OCI-LY1 (cell line): ENCODE measurements around the gene UBR4.

Source experiments
- CTCF ChIP-seq: fragments of 200-600 bp; sonication (generic), shearing (Covaris generic); IDR thresholded peaks from 2 replicates; pipeline ENCODE4 v1.5.1; 2017; ENCODE audit warnings: mild to moderate bottlenecking, antibody characterized with exemption, low read length, moderate library complexity, mixed read lengths
- EZH2 ChIP-seq: fragments of 200-600 bp; sonication (generic), shearing (Covaris generic); IDR thresholded peaks from 2 replicates; pipeline ENCODE4 v1.8.0; 2017; ENCODE audit warnings: borderline replicate concordance, mixed run types, mild to moderate bottlenecking, antibody characterized with exemption, low read length, moderate library complexity, mixed read lengths

DNA sequence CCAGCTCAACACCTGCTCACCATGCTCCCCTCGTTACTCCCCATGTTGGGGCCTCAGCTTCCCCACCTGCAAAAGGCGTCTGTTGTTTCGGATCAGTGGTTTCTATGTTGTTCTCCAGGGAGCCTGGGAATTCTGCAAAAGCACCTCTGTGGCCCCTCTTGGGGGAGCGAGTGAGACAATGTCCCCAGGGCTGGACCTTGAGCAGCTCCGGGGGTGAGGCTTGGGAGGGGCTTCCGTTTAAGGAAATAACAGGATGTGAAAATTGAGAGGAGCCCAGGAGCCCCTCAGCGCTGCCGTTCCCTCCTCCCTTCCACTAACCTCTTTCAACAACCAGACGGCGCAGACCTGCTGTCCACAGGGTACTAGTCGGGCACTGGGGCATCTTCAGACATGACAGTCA, 155.1 kb downstream of the UBR4 start:
- TF ChIP-seq CTCF, result no peak
- no peak for TF ChIP-seq EZH2
